SIG-M5 treated with dmso at 0.1 percent for 504 hours (cell line): ENCODE data around the gene DDX28.

Experiments used
- DNase-seq: peaks from one replicate; lab custom pipeline; 2025; ENCODE audit not compliant: unreplicated experiment; lab: John Stamatoyannopoulos, UW

DDX28 gene, protein sequence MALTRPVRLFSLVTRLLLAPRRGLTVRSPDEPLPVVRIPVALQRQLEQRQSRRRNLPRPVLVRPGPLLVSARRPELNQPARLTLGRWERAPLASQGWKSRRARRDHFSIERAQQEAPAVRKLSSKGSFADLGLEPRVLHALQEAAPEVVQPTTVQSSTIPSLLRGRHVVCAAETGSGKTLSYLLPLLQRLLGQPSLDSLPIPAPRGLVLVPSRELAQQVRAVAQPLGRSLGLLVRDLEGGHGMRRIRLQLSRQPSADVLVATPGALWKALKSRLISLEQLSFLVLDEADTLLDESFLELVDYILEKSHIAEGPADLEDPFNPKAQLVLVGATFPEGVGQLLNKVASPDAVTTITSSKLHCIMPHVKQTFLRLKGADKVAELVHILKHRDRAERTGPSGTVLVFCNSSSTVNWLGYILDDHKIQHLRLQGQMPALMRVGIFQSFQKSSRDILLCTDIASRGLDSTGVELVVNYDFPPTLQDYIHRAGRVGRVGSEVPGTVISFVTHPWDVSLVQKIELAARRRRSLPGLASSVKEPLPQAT

DNA sequence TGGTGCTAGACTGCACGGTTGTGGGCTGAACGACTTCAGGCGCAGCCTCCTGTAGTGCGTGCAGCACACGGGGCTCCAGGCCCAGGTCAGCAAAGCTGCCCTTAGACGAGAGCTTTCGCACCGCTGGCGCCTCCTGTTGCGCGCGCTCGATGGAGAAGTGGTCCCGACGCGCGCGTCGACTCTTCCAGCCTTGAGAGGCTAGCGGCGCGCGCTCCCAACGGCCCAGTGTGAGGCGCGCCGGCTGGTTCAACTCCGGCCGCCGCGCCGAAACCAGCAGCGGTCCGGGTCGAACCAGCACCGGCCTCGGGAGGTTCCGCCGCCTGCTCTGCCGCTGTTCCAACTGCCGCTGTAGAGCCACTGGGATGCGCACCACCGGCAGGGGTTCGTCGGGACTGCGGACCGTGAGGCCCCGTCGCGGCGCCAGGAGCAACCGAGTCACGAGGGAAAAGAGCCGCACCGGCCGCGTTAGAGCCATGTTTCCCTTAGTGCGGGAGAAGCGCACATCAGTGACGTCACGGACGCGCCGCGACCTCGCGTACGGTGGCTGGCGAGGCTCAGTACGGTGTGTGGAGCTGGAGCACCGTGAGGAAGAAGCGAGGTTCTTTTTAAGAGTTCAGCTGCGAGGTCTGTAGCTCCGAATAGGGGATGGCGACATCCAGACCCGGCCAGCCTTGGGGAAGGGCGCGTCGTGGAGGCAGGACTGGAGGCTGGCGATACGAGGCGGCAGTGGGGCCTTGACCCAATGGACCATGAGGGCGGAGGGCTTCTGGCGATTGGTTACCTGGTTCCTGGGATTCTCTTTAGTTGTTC lies at the start of gene DDX28, which contains the start of gene DUS2:
DDX28 (minus strand) TSS at position 505 of the 810 bp plus-strand sequence; CDS start at position 475, 30 bp downstream.
DUS2 (plus strand) TSS at position 557 of the 810 bp plus-strand sequence. CDS start 14,740 bp downstream, outside the sequence.
- peak; percentile 85 for DNase-seq

DNA sequence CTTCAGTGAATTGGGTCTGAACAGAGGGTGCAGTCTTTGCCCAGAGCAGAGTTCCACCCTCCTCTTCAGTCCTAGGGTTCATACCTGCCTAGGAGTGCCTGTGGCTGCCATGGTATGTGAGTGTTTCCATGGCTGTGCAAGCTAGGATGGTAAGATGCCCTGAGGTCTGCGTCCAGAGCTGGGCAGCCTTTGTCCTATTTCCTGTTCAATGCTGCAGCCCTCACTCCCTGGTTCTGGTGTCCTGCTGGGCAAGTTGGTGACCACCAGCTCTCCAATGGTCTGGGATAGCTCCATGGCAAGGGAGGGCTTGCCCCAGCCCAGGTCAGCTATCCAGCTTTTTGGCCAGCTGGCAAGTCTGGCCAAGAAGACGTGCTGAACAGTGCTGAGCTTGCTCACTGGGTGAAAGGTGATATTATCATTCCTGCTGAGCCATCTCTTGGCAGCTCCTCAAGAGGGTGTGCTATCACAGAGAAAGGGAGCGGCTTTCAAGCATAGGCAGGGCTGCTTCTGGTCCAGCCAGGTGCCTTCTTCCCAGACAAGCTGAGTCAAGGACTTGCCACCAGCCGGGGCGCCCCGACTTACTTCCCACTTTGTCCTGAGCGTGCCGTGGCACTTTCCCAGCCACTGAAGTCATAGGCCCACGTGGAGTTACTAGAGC lies 49.1 kb upstream of the DDX28 start:
- no peak for DNase-seq

DNA sequence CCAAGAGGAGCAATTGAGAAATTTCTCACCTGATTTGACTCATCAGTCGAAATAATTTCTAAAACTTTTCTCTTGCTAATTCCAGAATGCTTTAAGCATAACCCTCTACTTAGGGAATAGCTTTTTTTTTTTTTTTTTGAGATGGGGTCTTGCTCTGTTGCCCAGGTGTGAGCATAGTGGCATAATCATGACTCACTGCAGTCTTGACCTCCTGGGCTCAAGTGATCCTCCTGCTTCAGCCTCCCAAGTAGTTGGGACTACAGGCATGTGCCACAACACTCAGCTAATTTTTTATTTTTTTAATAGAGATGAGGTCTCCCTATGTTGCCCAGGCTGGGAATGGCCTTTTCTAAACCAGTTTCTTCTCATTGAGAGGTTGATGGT lies 48.5 kb upstream of the DDX28 start:
- no peak for DNase-seq

DNA sequence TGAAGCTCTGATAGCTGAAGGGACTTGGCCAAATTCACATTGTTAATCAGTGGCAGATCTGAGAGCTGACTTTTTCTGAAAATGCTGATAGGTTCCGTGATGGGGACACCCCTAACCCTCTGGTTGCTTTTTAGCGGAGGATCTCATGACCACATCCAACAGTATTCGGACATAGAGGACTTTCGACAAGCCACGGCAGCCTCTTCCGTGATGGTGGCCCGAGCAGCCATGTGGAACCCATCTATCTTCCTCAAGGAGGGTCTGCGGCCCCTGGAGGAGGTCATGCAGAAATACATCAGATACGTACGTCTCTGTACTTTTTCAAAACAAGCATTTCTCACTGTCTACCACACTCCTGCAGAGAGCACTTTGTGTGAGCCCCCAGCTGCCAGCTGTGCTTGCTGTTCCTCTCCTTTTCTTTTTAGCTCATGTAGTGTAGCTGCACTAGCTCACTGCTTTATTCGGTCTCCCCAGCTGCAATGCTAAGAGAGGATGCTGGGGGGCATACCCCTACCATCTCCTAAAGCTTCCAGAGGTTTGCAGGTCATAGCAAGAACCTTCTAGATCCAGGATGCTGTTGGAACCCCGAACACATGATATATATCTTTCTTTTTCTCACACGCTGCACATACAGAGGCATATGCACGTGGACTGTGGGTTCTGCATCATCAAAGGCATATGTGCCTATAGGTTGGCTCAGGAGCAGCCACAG lies 47.9 kb upstream of the DDX28 start:
- DNase-seq: no peak

DNA sequence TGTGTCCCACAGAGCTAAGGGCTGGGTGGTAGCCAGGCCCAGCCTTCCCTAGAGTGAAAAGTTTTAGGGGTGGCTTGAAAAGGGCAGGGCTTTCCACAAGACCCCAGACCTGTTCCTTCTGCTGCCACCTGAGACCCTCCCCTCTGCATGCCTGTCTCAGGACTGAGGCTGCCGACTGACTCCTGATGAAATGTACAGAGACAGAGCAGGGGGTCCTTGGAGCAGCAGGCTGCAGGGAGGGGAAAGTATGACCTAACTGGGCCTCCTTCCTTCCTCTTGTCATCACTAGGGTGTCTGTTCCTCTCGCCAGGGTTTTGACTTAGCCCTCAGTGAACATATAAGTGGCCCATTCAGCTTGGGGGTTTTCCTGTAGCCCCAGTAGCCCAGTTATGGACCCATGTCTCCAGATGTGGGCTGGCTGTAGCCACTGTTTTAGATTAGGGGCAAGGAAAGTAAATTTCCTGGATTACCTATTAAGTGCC lies 47.3 kb upstream of the DDX28 start:
- no peak for DNase-seq

DNA sequence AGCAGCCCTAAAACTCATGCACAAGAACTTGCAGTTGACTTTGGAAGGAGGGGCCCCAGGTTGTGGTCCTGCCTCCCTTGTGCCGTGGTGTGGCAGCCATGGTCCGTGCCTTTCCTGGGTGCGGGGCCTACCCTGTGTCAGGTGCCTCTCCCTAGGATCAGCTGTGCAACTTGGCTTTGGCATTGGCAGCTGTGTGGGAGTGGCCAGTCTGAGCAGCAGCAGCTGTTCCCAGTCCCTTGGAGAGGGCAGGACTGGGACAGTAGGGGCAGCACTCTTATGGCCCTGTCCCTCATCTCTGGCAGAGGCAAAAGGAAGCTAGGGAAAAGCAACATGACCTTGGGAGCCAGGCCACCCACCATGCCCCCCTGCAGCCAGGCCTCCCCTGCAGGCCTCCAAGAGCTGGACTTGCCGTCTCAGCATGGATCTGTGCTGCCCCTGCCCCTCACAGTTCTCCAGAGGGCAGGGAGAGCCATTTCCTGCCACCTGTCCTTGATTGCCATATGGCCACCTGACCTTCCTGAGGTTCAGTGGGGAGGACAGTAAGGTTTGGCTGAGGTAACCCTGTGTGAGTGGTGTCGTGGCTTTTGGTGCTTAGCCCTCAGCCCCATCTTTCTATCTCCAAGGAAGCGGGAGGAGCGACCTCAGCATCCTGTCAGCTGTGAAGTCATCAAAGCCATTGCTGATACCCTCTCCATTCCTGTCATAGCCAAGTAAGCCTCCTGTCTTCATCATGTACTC lies 46.6 kb upstream of the DDX28 start:
- DNase-seq: no peak

DNA sequence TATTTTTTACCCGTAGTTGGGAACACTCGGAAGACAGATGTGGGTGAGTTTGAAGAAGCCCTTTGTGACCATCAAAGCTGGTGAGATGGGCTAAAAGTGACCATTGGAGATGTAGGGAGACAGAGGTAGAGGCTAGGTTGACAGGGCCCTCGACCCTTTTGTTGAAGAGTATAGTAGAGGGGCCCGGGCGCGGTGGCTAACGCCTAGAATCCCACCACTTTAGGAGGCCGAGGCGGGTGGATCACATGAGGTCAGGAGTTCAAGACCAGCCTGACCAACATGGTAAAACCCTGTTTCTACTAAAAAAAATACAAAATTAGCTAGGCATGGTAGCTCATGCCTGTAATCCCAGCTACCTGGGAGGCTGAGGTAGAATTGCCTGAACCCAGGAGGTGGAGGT lies 45.9 kb upstream of the DDX28 start:
- DNase-seq: no peak

DNA sequence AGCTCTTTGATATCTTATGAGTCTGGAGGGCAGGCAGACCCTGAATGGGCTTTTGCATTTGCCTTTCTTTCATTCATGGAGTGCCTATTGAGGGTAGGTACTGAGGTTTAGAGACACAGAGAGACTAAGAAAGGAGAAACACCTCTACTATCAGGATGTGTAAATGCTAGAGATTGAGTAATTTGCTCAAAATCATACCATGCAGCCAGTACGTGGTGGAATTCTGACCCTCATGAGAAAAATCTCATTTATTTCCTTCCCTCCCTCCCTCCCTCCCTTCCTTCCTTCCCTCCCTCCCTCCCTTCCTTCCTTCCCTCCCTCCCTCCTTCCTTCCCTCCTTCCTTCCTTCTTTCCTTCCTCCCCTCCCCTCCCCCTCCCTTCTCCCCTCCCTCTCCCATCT lies 43.7 kb upstream of the DDX28 start:
- no peak for DNase-seq

DNA sequence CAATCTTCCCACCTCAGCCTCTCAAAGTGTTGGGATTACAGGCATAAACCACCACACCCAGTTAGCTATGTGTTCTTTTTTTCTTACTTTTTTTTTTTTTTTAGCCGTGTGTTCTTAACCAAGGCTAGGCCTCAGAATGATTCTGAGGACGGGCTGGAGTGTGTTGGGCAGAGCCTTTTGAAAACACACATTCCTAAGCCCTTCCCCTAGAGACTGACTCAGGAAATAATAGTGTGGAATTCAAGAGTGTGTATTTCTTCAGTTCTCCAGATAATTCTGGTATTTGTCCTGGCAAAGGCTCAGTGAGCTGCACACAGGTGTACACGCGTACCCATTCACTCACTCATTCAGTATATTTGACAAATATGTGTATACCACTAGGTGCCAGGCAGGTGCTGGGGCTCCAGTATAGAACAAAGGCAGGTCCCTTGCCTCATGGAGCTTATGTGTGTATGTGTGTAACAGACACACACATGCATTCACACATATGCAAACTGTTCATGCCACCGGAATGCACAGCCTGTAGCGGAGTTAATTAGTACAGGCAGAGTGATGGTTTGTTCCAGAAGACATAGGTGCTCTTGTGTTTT lies 42.8 kb upstream of the DDX28 start:
- DNase-seq: no peak

DNA sequence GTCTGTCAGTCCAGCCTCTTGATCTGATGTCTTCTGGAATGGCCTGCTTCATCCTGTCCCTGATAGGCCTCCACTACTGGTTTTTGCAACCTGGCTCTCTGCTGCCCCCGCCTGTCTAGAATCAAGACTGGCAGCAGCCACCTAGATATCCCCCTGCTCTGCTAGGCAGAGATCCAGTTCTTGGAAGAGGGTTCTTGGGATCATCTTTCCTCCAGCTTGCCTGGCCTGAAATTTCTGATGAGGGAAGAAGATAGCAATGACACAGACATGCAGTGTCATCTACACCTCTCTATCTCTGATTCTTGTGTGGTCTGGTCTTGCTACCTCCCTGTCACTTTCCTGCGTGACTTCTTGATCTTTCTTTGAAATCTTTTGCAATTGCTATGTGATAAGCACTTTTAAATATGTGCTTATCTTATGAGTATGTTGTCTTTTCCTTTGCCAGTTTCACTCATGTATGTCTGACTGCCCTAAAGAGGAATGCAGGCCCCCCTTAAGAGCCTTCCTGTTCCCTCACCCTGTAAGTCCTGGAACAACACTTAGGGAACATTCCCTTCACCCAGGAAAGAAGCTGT lies 41.8 kb upstream of the DDX28 start:
- DNase-seq: peak; percentile 65

DNA sequence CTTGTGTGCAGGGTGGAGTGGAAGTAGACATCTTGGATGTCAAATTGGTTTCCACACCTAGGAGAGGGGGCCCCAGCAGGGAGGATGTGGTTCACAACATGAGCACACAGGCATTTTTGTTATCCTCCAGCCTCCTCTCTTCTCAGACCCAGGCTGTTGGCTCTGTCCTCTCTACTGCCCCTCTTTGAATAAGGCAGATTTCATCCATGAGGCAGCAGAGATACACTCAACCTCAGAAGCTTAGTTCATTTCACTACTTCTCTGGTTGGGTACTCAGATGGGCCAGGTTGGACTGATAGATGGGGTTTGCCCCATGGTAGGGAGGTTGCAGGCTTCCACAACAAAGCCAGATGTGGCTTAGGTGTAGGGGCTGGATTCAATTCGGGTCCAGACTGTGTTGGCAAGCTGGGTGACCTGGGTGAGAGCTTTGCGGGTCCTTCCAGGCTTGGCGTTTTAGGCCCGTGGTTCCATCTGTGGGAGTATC lies 39.9 kb upstream of the DDX28 start:
- no peak for DNase-seq

DNA sequence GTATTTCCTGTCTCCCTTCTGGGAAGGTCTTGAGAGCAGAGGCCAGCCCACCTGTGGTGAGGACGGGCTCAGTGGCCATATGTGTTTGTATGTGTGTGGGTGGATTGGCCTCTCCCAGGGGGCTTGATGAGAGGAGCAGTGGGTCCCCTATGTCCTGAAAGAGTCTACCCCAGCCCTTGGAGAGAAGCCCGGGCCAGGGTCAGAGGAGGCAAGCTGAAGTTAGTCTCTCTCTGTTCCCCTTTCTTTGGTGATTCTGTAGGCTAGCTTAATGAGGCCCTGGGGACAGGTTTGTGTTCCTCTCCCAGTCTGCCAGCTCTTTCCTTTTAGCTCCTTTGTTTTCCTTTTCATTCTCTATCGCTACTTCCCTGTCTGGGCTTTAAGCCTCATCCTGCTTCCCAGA lies 38.4 kb upstream of the DDX28 start:
- no peak for DNase-seq

DNA sequence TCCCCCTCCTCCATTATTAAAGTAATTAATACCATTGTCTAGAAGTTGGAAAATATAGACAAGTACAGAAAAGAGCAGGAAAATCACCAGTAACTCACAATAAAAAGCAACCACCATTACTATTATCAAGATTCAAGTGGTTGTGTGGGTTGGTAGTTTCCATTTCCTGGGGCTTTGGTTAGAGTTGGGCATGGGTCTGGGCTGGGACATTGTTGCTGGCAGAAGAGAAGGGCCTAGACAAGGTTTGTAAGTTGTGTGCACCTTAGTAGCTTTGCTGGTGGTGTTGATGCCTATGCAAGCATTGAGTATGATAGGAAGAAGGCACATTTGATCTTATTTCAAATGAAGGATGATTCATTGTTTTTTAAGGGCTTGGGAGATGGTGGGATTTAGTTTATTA lies 36.8 kb upstream of the DDX28 start:
- DNase-seq: no peak

DNA sequence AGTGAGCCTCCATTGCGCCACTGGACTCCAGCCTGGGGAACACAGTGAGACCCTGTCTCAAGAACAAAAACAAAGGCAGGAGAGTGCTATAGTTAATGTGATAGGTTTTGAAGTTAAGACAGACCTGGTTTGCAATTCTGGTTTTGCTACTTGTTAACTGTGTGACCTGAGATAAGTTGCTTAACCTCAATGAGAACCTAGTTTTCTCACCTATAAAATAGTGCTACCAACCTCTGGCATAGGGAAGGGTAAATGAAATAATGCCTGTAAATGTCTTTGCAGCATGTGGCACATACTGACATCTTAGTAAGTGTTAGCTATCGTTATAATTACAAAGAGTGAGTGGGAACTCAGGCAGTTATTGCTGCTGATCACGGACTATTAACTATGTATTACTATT lies 32.4 kb upstream of the DDX28 start:
- DNase-seq: no peak

DNA sequence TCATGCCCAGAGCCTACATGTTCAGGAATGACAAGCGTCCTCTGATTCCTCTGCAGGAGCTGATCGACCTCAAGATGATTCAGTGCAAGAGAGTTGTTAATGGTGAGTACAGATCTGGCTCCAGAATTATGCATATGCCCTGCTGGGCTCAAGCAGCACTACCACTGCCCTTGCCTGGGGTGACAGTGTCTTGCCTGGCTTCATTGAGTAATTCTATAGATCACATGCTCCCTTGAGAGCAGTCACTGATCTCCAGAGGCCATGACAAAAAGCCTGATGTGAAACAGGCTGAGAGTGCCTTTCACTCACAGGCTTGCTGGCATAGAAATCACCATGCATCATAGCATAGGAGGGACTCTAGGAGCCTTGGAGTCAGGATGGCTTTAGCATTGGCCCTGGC lies 26.4 kb upstream of the DDX28 start:
- DNase-seq: no peak

DNA sequence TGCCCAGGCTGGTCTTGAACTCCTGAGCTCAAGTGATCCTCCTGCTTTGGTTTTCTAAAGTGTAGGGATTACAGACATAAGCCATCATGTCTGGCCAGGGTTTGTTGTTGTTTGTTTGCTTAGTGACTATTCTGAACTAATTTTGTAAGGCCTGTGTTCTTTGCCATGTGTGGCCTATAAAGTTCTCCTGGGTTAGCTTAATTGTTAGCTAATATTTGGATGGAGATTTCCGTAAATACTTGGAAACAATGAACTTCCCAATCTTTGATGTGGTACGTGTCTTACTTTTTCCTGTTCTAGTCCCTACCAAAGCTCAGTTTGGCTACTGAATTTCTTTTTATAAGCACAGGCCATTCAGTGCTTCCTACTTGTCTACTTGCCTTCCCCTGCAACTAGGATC lies 25.0 kb upstream of the DDX28 start:
- DNase-seq: no peak

DNA sequence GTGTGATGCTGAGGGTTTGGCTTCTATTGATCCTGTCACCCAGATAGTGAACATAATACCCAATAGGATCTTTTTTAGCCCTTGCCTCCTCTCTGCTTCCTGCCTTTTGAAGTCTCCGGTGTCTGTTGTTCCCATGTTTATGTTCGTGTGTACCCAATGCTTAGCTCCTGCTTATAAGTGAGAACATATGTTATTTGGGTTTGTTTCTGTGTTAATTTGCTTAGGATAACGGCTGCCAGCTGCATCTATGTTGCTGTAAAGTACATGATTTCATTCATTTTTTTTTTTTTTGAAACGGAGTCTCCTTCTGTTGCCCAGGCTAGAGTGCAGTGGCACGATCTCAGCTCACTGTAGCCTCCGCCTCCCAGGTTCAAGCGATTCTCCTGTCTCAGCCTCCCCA lies 23.1 kb upstream of the DDX28 start:
- DNase-seq: no peak

DNA sequence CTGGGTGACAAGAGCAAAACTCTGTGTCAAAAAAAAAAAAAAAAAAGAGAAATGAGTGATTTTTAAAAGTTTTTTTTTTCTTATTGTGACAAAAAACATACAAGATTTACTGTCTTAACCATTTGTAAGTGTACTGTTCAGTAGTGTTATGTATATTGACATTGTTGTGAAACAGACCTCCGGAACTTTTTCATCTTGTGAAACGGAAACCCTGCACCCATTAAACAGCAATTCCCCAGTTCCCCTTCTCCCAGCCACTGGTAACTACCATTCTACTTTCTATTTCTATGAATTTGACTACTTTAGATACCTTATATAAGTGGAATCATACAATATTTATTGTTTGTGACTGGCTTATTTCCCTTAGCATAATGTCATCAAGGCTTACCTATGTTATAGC lies 18.8 kb upstream of the DDX28 start:
- DNase-seq: peak; percentile 81
